Measurements from ENCODE around the gene ZFYVE28. TPM values are rescaled to one million over a fixed set of nuclear protein-coding genes. Genes with fewer than 3 reads are reported as not detected.

Gene ZFYVE28
- total and polyA plus RNA-seq, 9 donors: 1.3 to 12.1 (median 8.6) TPM

DNA sequence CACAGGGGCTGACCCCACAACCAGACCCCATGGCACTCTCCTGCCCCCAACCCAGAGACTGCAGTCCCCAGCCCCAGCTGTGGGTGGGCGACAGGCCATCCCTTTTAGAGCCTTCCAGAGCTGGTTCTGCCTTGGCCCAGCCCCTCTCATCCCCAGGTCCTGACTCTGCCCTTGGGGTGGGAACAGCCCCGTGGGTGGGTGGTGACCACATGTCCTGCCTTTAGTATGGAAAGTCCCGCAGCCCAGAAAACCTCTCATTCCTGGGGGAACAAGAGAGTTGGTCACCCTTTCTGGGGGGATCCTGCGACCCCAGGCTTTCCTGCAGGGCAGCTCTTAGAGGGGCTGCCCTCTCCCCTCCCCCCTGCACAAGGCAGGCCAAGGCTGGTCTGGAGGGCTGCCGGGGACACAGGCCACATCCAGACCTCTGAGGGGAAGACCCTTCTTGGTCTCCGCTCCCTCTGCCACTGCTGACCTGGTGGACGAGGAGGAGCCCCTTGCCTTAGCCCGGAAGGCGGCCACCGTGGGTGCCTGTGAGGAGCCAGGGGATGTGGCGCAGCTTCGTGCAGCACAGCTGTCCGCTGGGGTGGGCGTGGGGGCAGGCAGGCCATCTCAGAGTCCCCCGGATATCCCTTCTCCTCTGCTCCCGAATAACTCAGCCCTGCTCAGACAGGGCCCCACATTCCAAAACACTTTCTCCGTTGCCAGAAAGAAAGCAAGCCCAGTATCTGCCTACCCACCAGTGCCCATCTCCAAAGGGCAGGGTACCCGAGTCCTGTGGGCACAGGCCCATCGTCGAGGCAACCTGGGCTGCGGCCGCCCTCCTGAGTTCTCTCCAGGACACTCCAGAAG, 149.9 kb downstream of the ZFYVE28 start:
- 75 to 87% (median 86%) methylated on average over 20 to 22 of the region's 22 CpGs for WGBS, 3 donors
- TF ChIP-seq EP300 (IDR thresholded peaks at IDR 0.05) (no peak), POLR2A (IDR thresholded peaks at IDR 0.05) (no peak)
- TF ChIP-seq, protein P1, sequence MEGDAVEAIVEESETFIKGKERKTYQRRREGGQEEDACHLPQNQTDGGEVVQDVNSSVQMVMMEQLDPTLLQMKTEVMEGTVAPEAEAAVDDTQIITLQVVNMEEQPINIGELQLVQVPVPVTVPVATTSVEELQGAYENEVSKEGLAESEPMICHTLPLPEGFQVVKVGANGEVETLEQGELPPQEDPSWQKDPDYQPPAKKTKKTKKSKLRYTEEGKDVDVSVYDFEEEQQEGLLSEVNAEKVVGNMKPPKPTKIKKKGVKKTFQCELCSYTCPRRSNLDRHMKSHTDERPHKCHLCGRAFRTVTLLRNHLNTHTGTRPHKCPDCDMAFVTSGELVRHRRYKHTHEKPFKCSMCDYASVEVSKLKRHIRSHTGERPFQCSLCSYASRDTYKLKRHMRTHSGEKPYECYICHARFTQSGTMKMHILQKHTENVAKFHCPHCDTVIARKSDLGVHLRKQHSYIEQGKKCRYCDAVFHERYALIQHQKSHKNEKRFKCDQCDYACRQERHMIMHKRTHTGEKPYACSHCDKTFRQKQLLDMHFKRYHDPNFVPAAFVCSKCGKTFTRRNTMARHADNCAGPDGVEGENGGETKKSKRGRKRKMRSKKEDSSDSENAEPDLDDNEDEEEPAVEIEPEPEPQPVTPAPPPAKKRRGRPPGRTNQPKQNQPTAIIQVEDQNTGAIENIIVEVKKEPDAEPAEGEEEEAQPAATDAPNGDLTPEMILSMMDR (IDR thresholded peaks at IDR 0.05): no peak

DNA sequence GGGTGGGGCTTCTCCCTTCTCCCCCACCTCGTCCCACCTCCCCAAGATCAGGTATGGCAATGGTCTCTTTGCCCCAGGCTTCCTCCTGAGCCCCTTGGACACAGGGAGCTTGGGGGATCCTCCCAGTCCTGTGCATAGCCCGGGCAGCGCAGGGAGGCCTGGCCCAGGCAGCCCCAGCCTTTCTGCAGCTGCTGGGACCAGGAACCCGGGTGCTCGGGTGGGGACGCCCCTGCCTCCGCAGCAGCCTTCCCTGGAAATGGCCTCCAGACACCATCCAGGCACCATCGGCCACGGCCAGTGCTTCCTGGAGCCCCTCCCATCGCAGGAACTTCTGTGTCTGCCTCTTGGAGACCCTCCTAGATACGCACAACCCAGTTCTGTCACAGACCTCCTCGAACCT, 150.6 kb downstream of the ZFYVE28 start:
- Histone ChIP-seq H3K27ac (no peak overlapping the region), H3K9me3 (no peaks in the 10 kb centered on the region), H3K4me1 (ENCODE audit: insufficient read depth) (peaks cover 5% of the 10 kb centered on the region), H3K27me3 (no peaks in the 10 kb centered on the region), H3K4me3 (no peak overlapping the region), H3K36me3 (no peaks in the 10 kb centered on the region)
- intact Hi-C loops (cut with DNase I): loop anchor here in 2 of 4 donors (10.0 kb wide), 3 partner anchors 147 to 267 kb away; partner anchors contain the start of genes CFAP99 (in 1 of the 2), FAM193A (in 1 of the 2), RNF4 (in 1 of the 2) and ZFYVE28 (in 1 of the 2)
- TF ChIP-seq POLR2A (IDR thresholded peaks at IDR 0.05) (no peak), EP300 (IDR thresholded peaks at IDR 0.05) (no peak)
- TF ChIP-seq, protein P1 (IDR thresholded peaks at IDR 0.05): no peak
- 83 to 87% (median 85%) methylated on average over 12 of the region's 12 CpGs for WGBS, 3 donors
- no peak for DNase-seq

More for the DNA sequence above, 149.9 kb downstream of the ZFYVE28 start:
- DNase-seq: peak in 1 of 5 donors; percentile 14
- Histone ChIP-seq H3K27ac (no peak overlapping the region), H3K27me3 (no peaks in the 10 kb centered on the region), H3K36me3 (no peaks in the 10 kb centered on the region), H3K4me3 (no peak overlapping the region), H3K4me1 (ENCODE audit: insufficient read depth) (peaks cover 4% of the 10 kb centered on the region), H3K9me3 (no peaks in the 10 kb centered on the region)
- intact Hi-C loops (cut with DNase I): loop anchor here in 2 of 4 donors (10.0 kb wide), 3 partner anchors 146 to 266 kb away; partner anchors contain the start of genes CFAP99 (in 1 of the 2), FAM193A (in 1 of the 2), RNF4 (in 1 of the 2) and ZFYVE28 (in 1 of the 2)

DNA sequence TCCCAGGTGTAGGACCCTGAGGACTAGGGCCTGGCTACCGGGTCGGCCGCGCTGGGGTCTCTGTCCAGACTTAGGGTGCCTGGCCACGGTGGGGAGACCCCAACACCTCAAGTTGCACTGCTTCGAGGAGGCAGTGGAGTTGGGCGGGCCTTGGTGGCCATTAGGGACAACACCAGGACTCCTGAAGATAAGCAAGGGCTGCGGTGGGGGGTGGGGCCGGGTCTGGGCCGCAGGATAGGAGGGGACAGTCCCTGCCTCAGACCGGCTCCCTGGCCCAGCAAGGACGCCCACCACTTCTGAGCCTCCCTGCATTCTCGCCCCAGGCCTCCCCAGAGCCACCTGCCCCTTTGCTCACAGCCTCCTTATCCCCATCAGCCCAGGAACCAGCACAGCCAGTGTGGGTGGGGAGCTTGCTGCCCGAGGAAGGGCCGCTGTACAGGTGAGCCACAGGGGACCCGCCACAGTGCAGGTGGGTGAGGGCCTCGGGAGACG, 151.1 kb downstream of the ZFYVE28 start:
- H3K4me3 ChIP-seq: no peak overlapping the region
- WGBS, 3 donors: 85 to 89% (median 87%) methylated on average over 18 of the region's 18 CpGs
- TF ChIP-seq EP300 (IDR thresholded peaks at IDR 0.05): no peak
- TF ChIP-seq POLR2A (IDR thresholded peaks at IDR 0.05): no peak
- TF ChIP-seq, protein P1 (IDR thresholded peaks at IDR 0.05): no peak
- no peaks in the 10 kb centered on the region for H3K27me3 ChIP-seq
- intact Hi-C loops (cut with DNase I): loop anchor here in 2 of 4 donors (10.0 kb wide), 3 partner anchors 147 to 267 kb away; partner anchors contain the start of genes CFAP99 (in 1 of the 2), FAM193A (in 1 of the 2), RNF4 (in 1 of the 2) and ZFYVE28 (in 1 of the 2)
- H3K36me3 ChIP-seq: no peaks in the 10 kb centered on the region
- no peaks in the 10 kb centered on the region for H3K9me3 ChIP-seq
- no peak overlapping the region for H3K27ac ChIP-seq
- DNase-seq: no peak
- peaks cover 7% of the 10 kb centered on the region for H3K4me1 ChIP-seq (ENCODE audit: insufficient read depth)

DNA sequence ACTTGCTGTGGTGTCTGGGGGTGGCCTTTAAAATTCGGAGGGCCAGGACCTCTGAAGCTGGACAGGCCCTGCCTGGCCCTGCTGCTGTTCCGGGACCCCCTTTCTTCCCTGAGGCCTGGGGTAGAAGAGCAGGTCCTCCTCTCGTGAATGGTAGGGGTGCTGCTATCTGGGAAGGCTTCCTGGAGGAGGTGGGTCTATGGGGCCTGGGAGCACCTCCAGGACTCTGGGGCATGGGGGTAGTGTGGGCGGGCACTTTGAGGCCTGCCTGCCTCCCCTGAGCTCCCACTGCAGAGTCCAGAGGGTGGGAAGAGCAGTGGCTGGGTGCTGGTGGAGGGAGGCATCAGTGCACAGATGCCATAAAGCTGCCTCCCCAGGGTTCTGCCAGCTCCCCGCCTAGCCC, 151.6 kb downstream of the ZFYVE28 start:
- WGBS, 3 donors: 72 to 85% (median 76%) methylated on average over 5 of the region's 5 CpGs
- TF ChIP-seq POLR2A (IDR thresholded peaks at IDR 0.05) (no peak), EP300 (IDR thresholded peaks at IDR 0.05) (no peak)
- TF ChIP-seq, protein P1 (IDR thresholded peaks at IDR 0.05): no peak
- Histone ChIP-seq H3K27me3 (no peaks in the 10 kb centered on the region), H3K4me3 (no peak overlapping the region), H3K9me3 (no peaks in the 10 kb centered on the region), H3K4me1 (ENCODE audit: insufficient read depth) (peaks cover 7% of the 10 kb centered on the region), H3K36me3 (no peaks in the 10 kb centered on the region), H3K27ac (no peak overlapping the region)
- DNase-seq: no peak
- intact Hi-C loops (cut with DNase I): loop anchor here in 2 of 4 donors (10.0 kb wide), 3 partner anchors 148 to 268 kb away; partner anchors contain the start of genes CFAP99 (in 1 of the 2), FAM193A (in 1 of the 2), RNF4 (in 1 of the 2) and ZFYVE28 (in 1 of the 2)

Measured in ovary (tissue), 9 donors.